ENCODE data around the gene PSMB5.

The PSMB5 gene

GRCh38 chr14:22985894-22986507 is 48.7 kb downstream of the PSMB5 start:
- DNase-seq: no peak

GRCh38 chr14:22984959-22985658 is 49.6 kb downstream of the PSMB5 start:
- no peak for DNase-seq

GRCh38 chr14:22982477-22983245 is 52.0 kb downstream of the PSMB5 start, which contains the start of gene AJUBA:
Gene AJUBA (minus strand): TSS chr14:22982551. CDS start chr14:22982266, 285 bp downstream.
- peak; percentile 94 for DNase-seq

- DNase-seq: no peak
Measured at GRCh38 chr14:22981876-22982476, 52.7 kb downstream of the PSMB5 start.

- DNase-seq: no peak
Measured at GRCh38 chr14:22981090-22981875, 53.4 kb downstream of the PSMB5 start.

GRCh38 chr14:22980672-22981089 is 54.0 kb downstream of the PSMB5 start:
- peak; percentile 49 for DNase-seq

- no peak for DNase-seq
Measured at GRCh38 chr14:22979748-22980392, 54.8 kb downstream of the PSMB5 start.

GRCh38 chr14:22978981-22979671 is 55.6 kb downstream of the PSMB5 start:
- DNase-seq: no peak

- DNase-seq: no peak
Measured at GRCh38 chr14:22978487-22978837, 56.2 kb downstream of the PSMB5 start.

GRCh38 chr14:22977684-22978486 is 56.8 kb downstream of the PSMB5 start:
- DNase-seq: peak; percentile 70

- DNase-seq: peak; percentile 18
Measured at GRCh38 chr14:22977434-22977683, 57.3 kb downstream of the PSMB5 start.

- peak; percentile 35 for DNase-seq
Measured at GRCh38 chr14:22976620-22977433, 57.9 kb downstream of the PSMB5 start.
